ACHN (cell line): ENCODE measurements around the gene PLAGL1.
"Not testable (repeated sequence)": the region's sequence is repeated elsewhere in the genome, so short reads cannot be mapped to it uniquely, and the experiment has no call there.

Experiments
- DNase-seq: peaks from one replicate; pipeline ENCODE4 v3.0.0-alpha.2; 2015
- in situ Hi-C: cut with HindIII; loops from 2 replicates; pipeline ENCODE4 v1.10.0; 2017; ENCODE audit warnings: low sequenced_read_pairs, low pct_ligation_motif_present, low pct_unique_long_range_greater_than_20kb

Gene PLAGL1

GRCh38 chr6:143952947-143953701 lies 54.9 kb downstream of the PLAGL1 start:
- DNase-seq, result no peak
- in situ Hi-C loops, result no loop called here

GRCh38 chr6:143952060-143952778 lies 55.8 kb downstream of the PLAGL1 start:
- no peak for DNase-seq
- in situ Hi-C loops, result no loop called here

- in situ Hi-C loops, result no loop called here
- no peak for DNase-seq
These were observed 57.2 kb downstream of the PLAGL1 start for GRCh38 chr6:143950875-143951274.

- DNase-seq, result no peak
- in situ Hi-C loops, result no loop called here
These were observed 58.1 kb downstream of the PLAGL1 start for GRCh38 chr6:143949962-143950361.

- in situ Hi-C loops, result no loop called here
- DNase-seq, result no peak
These were observed 58.5 kb downstream of the PLAGL1 start for GRCh38 chr6:143949535-143949934.

GRCh38 chr6:143948208-143948607 lies 59.9 kb downstream of the PLAGL1 start:
- DNase-seq, result no peak
- in situ Hi-C loops, result no loop called here

- in situ Hi-C loops, result no loop called here
- peak; percentile 64 for DNase-seq
These were observed 66.0 kb downstream of the PLAGL1 start for GRCh38 chr6:143941852-143942627.

GRCh38 chr6:143940011-143940597 lies 68.0 kb downstream of the PLAGL1 start:
- DNase-seq, result peak; percentile 64
- in situ Hi-C loops, result no loop called here

- no peak for DNase-seq
- in situ Hi-C loops, result no loop called here
These were observed 68.7 kb downstream of the PLAGL1 start for GRCh38 chr6:143939364-143939763.

- no peak for DNase-seq
- in situ Hi-C loops, result no loop called here
These were observed 70.4 kb downstream of the PLAGL1 start for GRCh38 chr6:143937668-143937970.

- in situ Hi-C loops, result no loop called here
- no peak for DNase-seq
These were observed 71.0 kb downstream of the PLAGL1 start for GRCh38 chr6:143936778-143937667.

- in situ Hi-C loops, result no loop called here
- DNase-seq, result no peak
These were observed 71.7 kb downstream of the PLAGL1 start for GRCh38 chr6:143936347-143936746.

- no peak for DNase-seq
- in situ Hi-C loops, result no loop called here
These were observed 73.2 kb downstream of the PLAGL1 start for GRCh38 chr6:143934867-143935266.

- no peak for DNase-seq
- in situ Hi-C loops, result no loop called here
These were observed 73.7 kb downstream of the PLAGL1 start for GRCh38 chr6:143934331-143934730.

- DNase-seq, result no peak
- in situ Hi-C loops, result no loop called here
These were observed 78.1 kb downstream of the PLAGL1 start for GRCh38 chr6:143929975-143930374.

- DNase-seq, result no peak
- in situ Hi-C loops, result no loop called here
These were observed 79.2 kb downstream of the PLAGL1 start for GRCh38 chr6:143928853-143929252.

- in situ Hi-C loops, DNase-seq: not testable (repeated sequence)
These were observed 91.0 kb downstream of the PLAGL1 start for GRCh38 chr6:143917026-143917425.

- DNase-seq, result no peak
- in situ Hi-C loops, result no loop called here
These were observed 95.4 kb downstream of the PLAGL1 start for GRCh38 chr6:143912671-143913070.
